Measurements from ENCODE around the gene SEMA4A. TPM values are rescaled to one million over a fixed set of nuclear protein-coding genes. Genes with fewer than 3 reads are reported as not detected.
A peak's percentile ranks its signal among the peaks of the same experiment; 100 is the strongest.

Gene SEMA4A
- total RNA-seq, 2 experiments from 2014 or later = 77.8 to 196 TPM

DNA sequence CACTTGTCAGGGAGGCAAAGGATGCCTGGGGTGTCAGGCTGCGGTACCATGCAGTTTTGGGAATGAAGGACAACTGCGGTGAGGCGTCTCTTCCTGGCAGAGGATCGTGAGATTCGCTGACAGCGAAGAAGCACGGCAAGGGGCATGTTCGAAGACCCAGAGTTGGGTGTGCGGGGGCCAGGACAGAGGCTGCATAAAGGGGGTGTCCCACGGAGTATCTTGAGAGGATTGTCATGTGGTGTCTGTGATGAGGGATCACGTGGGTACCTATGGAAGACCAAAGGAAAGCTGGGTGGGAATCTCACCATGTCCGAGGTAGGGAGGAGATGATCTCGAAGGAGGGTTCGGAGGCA lies 40.9 kb downstream of the SEMA4A start:
- Histone ChIP-seq H3K79me2 (ENCODE audit: insufficient read depth, low read depth, low read length) (peaks cover 37% of the 10 kb centered on the region), H3K9me3 (ENCODE audit: low read length) (peaks cover under 1% of the 10 kb centered on the region; the same call in 1 of the 2 replicates), H3K9me2 (ENCODE audit: insufficient read depth, low read length) (no peaks in the 10 kb centered on the region), H4K20me1 (ENCODE audit: insufficient read depth, low read length) (peaks cover 7% of the 10 kb centered on the region), H3K4me2 (ENCODE audit: low read length) (peak overlapping the region; percentile 90), H3K4me3 (ENCODE audit: low read depth, low read length, poor library complexity, severe bottlenecking) (peak overlapping the region; percentile 80), H3K4me1 (ENCODE audit: insufficient read depth, low read length, poor library complexity, severe bottlenecking) (peaks cover 24% of the 10 kb centered on the region), H3K36me3 (ENCODE audit: insufficient read depth, low read length) (peaks cover 20% of the 10 kb centered on the region), H3K27ac (ENCODE audit: low read depth, low read length, poor library complexity, severe bottlenecking) (peak overlapping the region; percentile 20), H2AFZ (ENCODE audit: low read length) (no peak overlapping the region)
- ChIA-PET POLR2A (interaction anchor here (0.6 to 2.2 kb wide), 7 partner anchors 16 to 46 kb away, joined by 3 to 12 read pairs (median 4); partner anchors contain the start of gene PMF1), CTCF (ENCODE audit: unreplicated experiment) (interaction anchor here (1.5 kb wide), 1 partner anchor 18 kb away, joined by 4 read pairs; the partner anchor contains the start of gene PMF1)
- no peak for DNase-seq (ENCODE audit: low spot score)
- intact Hi-C loops (cut with micrococcal nuclease; ENCODE audit: unreplicated experiment) = no loop called here
- BruUV-seq (replicated peaks) = TSS peak; percentile 50
- TF ChIP-seq EZH2phosphoT487 (IDR thresholded peaks at IDR 0.05; ENCODE audit: borderline replicate concordance, low read depth, low read length) = no peak
- TF ChIP-seq, protein P1, sequence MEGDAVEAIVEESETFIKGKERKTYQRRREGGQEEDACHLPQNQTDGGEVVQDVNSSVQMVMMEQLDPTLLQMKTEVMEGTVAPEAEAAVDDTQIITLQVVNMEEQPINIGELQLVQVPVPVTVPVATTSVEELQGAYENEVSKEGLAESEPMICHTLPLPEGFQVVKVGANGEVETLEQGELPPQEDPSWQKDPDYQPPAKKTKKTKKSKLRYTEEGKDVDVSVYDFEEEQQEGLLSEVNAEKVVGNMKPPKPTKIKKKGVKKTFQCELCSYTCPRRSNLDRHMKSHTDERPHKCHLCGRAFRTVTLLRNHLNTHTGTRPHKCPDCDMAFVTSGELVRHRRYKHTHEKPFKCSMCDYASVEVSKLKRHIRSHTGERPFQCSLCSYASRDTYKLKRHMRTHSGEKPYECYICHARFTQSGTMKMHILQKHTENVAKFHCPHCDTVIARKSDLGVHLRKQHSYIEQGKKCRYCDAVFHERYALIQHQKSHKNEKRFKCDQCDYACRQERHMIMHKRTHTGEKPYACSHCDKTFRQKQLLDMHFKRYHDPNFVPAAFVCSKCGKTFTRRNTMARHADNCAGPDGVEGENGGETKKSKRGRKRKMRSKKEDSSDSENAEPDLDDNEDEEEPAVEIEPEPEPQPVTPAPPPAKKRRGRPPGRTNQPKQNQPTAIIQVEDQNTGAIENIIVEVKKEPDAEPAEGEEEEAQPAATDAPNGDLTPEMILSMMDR (conservative IDR thresholded peaks at IDR 0.05; ENCODE audit: low read length) = no peak

DNA sequence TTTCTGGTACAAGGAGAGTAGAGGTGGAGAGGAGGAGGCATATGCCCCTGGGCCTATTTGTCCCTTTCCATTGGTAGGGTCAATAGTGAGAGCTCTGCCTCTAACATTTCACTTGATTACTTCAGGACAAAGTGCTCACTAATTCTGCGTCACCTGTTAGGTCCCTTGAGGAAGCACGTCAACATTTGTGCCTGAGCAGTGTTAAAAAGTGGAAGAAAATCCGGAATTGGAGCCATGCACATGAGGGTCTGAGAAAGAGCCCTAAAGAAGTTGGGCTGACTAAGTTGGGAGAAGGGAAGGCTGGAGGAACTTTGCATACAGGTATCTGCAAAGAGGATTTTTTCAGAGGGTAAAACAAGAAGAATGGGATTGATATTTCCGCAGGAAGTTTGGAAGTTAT lies 42.5 kb downstream of the SEMA4A start:
- Histone ChIP-seq H3K4me2 (ENCODE audit: low read length) (peak overlapping the region; percentile 90; the same call in 1 of the 2 replicates), H3K9me2 (ENCODE audit: insufficient read depth, low read length) (no peaks in the 10 kb centered on the region), H3K4me1 (ENCODE audit: insufficient read depth, low read length, poor library complexity, severe bottlenecking) (peaks cover 24% of the 10 kb centered on the region), H3K27ac (ENCODE audit: low read depth, low read length, poor library complexity, severe bottlenecking) (no peak overlapping the region), H3K9me3 (ENCODE audit: low read length) (no peaks in the 10 kb centered on the region), H2AFZ (ENCODE audit: low read length) (no peak overlapping the region), H4K20me1 (ENCODE audit: insufficient read depth, low read length) (peaks cover 7% of the 10 kb centered on the region), H3K36me3 (ENCODE audit: insufficient read depth, low read length) (peaks cover 36% of the 10 kb centered on the region), H3K4me3 (ENCODE audit: low read depth, low read length, poor library complexity, severe bottlenecking) (no peak overlapping the region), H3K79me2 (ENCODE audit: insufficient read depth, low read depth, low read length) (peaks cover 37% of the 10 kb centered on the region)
- intact Hi-C loops (cut with micrococcal nuclease; ENCODE audit: unreplicated experiment) = no loop called here
- TF ChIP-seq, protein P1 (conservative IDR thresholded peaks at IDR 0.05; ENCODE audit: low read length) = no peak
- TF ChIP-seq EZH2phosphoT487 (IDR thresholded peaks at IDR 0.05; ENCODE audit: borderline replicate concordance, low read depth, low read length) = no peak
- BruUV-seq (replicated peaks) = no TSS peak
- ChIA-PET CTCF (ENCODE audit: unreplicated experiment) (no interaction called here), POLR2A (no interaction called here)
- no peak for DNase-seq (ENCODE audit: low spot score)

DNA sequence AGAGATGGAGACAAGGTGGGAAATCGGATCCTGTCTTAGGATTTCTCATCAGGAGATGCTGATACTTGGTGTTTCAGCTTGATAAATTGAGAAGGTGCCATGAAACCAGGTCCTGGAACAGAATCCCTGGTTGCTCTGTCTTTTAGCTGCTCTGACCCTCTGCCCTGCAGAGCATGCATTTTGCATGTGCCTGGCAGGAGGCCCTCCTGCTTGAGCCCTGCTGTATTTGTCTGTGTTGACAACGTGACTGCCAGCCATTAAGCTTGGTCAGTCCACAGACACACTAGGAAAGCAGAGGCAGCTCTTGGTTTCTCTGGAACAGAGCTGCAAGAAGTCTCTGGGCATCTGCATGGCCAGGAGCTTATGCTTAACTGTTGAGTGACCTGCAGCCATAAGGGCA lies 43.1 kb downstream of the SEMA4A start:
- Histone ChIP-seq H3K9me3 (ENCODE audit: low read length) (no peaks in the 10 kb centered on the region), H2AFZ (ENCODE audit: low read length) (no peak overlapping the region), H3K79me2 (ENCODE audit: insufficient read depth, low read depth, low read length) (peaks cover 37% of the 10 kb centered on the region), H4K20me1 (ENCODE audit: insufficient read depth, low read length) (peaks cover 7% of the 10 kb centered on the region), H3K4me1 (ENCODE audit: insufficient read depth, low read length, poor library complexity, severe bottlenecking) (peaks cover 24% of the 10 kb centered on the region), H3K27ac (ENCODE audit: low read depth, low read length, poor library complexity, severe bottlenecking) (no peak overlapping the region), H3K4me2 (ENCODE audit: low read length) (no peak overlapping the region), H3K4me3 (ENCODE audit: low read depth, low read length, poor library complexity, severe bottlenecking) (no peak overlapping the region), H3K36me3 (ENCODE audit: insufficient read depth, low read length) (peaks cover 41% of the 10 kb centered on the region), H3K9me2 (ENCODE audit: insufficient read depth, low read length) (no peaks in the 10 kb centered on the region)
- CTCF ChIA-PET (ENCODE audit: unreplicated experiment) = no interaction called here
- intact Hi-C loops (cut with micrococcal nuclease; ENCODE audit: unreplicated experiment) = no loop called here
- POLR2A ChIA-PET = no interaction called here
- DNase-seq (ENCODE audit: low spot score) = no peak
- BruUV-seq (replicated peaks) = no TSS peak
- TF ChIP-seq, protein P1 (conservative IDR thresholded peaks at IDR 0.05; ENCODE audit: low read length) = no peak
- TF ChIP-seq EZH2phosphoT487 (IDR thresholded peaks at IDR 0.05; ENCODE audit: borderline replicate concordance, low read depth, low read length) = no peak
